SH-SY5Y (cell line): ENCODE data around the gene HAPSTR1.

Experiments
- GATA2 ChIP-seq: IDR thresholded peaks from 2 replicates; pipeline ENCODE4 v1.6.1; 2011; ENCODE audit warnings: mild to moderate bottlenecking, low read depth, low read length
- GATA3 ChIP-seq: IDR thresholded peaks from 2 replicates; pipeline ENCODE4 v1.6.1; 2011; ENCODE audit warnings: low read depth, mild to moderate bottlenecking, low read length, moderate library complexity

DNA sequence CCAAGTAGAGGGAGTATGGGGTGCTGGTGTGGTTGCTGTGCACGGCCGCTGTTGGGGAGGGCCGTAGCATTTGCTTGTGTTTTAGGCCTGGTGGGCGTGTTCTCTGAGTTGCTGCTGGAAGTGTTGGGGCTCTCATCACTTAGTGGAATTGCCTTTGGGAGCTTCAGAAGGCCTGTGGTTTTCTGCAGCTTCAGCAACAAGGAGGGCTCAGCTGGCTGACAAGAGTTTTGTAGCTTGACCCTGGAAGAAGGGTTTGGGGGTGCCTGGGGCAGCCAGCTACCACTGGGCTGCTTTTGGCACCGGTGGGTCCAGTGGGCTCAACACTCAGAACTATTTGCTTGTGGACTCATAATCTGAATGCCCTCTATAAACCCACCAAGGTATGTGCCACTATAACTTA is 30.9 kb downstream of the HAPSTR1 start:
- TF ChIP-seq GATA2 (no peak), GATA3 (no peak)
